Activated naive CD8-positive, alpha-beta T cell treated with anti-CD3 and anti-CD28 coated beads, Interleukin-2, amount 10 ng/mL, durations not matched to agents 7 days and 5 days (primary cell): ENCODE data around the gene TMEM95. TPM values are rescaled to one million over a fixed set of nuclear protein-coding genes. Genes with fewer than 3 reads are reported as not detected.
A peak's percentile ranks its signal among the peaks of the same experiment; 100 is the strongest.

Experiments used
- ATAC-seq: fragments of 150-1000 bp; cut with Tn5 transposase; one replicate; pipeline ENCODE4 v1.10.0; 2021; ENCODE audit warnings: low read depth, moderate library complexity
- POLR2A ChIA-PET: fragments of 350-600 bp; sonication (Branson Sonifier 250); formaldehyde crosslinking; loops from one replicate; lab custom pipeline; 2021; ENCODE audit warnings: antibody characterized with exemption; lab: Charles Lee
- DNase-seq: peaks from one replicate; pipeline ENCODE4 v3.0.0; 2021
- H3K27ac Mint-ChIP-seq: one replicate; pipeline ENCODE4 v1.8.0; 2022; ENCODE audit warnings: mild to moderate bottlenecking, mixed read lengths
- H3K27me3 Mint-ChIP-seq: one replicate; pipeline ENCODE4 v1.8.0; 2022; ENCODE audit warnings: mild to moderate bottlenecking, moderate library complexity, mixed read lengths
- H3K36me3 Mint-ChIP-seq: one replicate; pipeline ENCODE4 v1.8.0; 2021; ENCODE audit warnings: mild to moderate bottlenecking, mixed read lengths
- H3K4me1 Mint-ChIP-seq: one replicate; pipeline ENCODE4 v1.8.0; 2021; ENCODE audit warnings: mixed read lengths
- H3K4me3 Mint-ChIP-seq: one replicate; pipeline ENCODE4 v1.8.0; 2022; ENCODE audit warnings: mild to moderate bottlenecking, moderate library complexity, mixed read lengths
- H3K9me3 Mint-ChIP-seq: one replicate; pipeline ENCODE4 v1.8.0; 2021; ENCODE audit warnings: mixed read lengths
- total RNA-seq, 2 experiments: library from RNA; stranded (reverse); gene quantifications; one replicate each; pipeline ENCODE4 v1.2.3, GENCODE V29; 2021

The TMEM95 gene
- total RNA-seq, 2 experiments from 2014 or later, result not detected

DNA sequence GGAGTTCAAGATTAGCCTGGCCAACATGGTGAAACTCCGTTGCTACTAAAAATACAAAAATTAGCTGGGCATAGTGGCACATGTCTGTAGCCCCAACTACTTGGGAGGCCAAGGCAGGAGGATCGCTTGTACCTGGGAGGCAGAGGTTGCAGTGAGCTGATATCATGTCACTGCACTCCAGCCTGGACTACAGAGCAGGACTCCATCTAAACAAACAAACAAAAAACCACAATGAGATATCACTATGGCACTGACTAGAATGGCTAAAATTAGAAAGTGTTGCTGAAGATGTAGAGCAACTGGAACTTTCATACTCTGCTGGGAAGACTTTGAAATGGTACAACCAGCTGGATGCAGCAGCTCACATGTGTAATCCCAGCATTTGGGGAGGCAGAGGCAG, 19.4 kb downstream of the TMEM95 start:
- DNase-seq, result no peak
- POLR2A ChIA-PET, result interaction anchor here (2.2 kb wide), 1 partner anchor 10 kb away, joined by 7 read pairs; no protein-coding TSS in a partner anchor
- peaks cover 15% of the 10 kb centered on the region for H3K27me3 Mint-ChIP-seq
- ATAC-seq, result no peak
- H3K4me3 Mint-ChIP-seq, result no peak overlapping the region
- H3K27ac Mint-ChIP-seq, result no peak overlapping the region
- H3K36me3 Mint-ChIP-seq, result peaks cover 4% of the 10 kb centered on the region
- peaks cover 4% of the 10 kb centered on the region for H3K9me3 Mint-ChIP-seq
- no peaks in the 10 kb centered on the region for H3K4me1 Mint-ChIP-seq

DNA sequence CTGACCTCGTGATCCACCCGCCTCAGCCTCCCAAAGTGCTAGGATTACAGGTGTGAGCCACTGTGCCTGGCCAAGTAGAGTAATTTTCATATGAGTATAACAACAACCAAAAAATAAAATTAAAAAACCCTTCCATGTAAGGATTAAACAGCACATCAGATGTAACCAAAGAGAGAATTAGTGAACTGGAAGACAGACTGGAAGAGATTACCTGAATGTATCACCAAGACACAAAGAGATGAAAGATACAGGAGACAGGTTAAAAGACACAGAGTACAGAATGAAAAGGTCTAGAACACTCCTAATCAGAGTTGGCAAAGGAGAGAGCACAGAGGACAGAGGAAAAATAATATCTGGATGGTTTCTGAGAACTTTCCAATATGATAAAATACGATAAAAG, 24.2 kb downstream of the TMEM95 start:
- ATAC-seq (no peak), DNase-seq (no peak)
- H3K36me3 Mint-ChIP-seq, result peaks cover 5% of the 10 kb centered on the region
- H3K4me3 Mint-ChIP-seq, result no peak overlapping the region
- H3K27ac Mint-ChIP-seq, result no peak overlapping the region
- peaks cover 38% of the 10 kb centered on the region for H3K27me3 Mint-ChIP-seq
- peaks cover 5% of the 10 kb centered on the region for H3K9me3 Mint-ChIP-seq
- POLR2A ChIA-PET, result no interaction called here
- H3K4me1 Mint-ChIP-seq, result peaks cover 5% of the 10 kb centered on the region

GRCh38 chr17:7380321-7380720, 25.4 kb downstream of the TMEM95 start:
- ATAC-seq (no peak), DNase-seq (no peak)
- H3K9me3 Mint-ChIP-seq, result peaks cover 5% of the 10 kb centered on the region
- no peak overlapping the region for H3K4me3 Mint-ChIP-seq
- H3K4me1 Mint-ChIP-seq, result peaks cover 11% of the 10 kb centered on the region
- POLR2A ChIA-PET, result interaction anchor here (1.0 kb wide), 1 partner anchor 57 kb away, joined by 4 read pairs; no protein-coding TSS in a partner anchor
- peaks cover 37% of the 10 kb centered on the region for H3K27me3 Mint-ChIP-seq
- H3K36me3 Mint-ChIP-seq, result peaks cover 5% of the 10 kb centered on the region
- H3K27ac Mint-ChIP-seq, result no peak overlapping the region

GRCh38 chr17:7380855-7381683, 26.1 kb downstream of the TMEM95 start, which contains the start of gene TNK1:
Gene TNK1 (plus strand): TSS chr17:7381089. CDS start chr17:7382927, 1,838 bp downstream.
- no peak for DNase-seq
- Mint-ChIP-seq H3K9me3 (peaks cover 5% of the 10 kb centered on the region), H3K36me3 (peaks cover 5% of the 10 kb centered on the region), H3K27me3 (peaks cover 37% of the 10 kb centered on the region), H3K4me1 (peaks cover 11% of the 10 kb centered on the region), H3K4me3 (no peak within 1 kb of the TSS), H3K27ac (no peak within 1 kb of the TSS)
- no peak for ATAC-seq
- POLR2A ChIA-PET, result interaction anchor here (1.0 kb wide), 1 partner anchor 56 kb away, joined by 4 read pairs; no protein-coding TSS in a partner anchor

DNA sequence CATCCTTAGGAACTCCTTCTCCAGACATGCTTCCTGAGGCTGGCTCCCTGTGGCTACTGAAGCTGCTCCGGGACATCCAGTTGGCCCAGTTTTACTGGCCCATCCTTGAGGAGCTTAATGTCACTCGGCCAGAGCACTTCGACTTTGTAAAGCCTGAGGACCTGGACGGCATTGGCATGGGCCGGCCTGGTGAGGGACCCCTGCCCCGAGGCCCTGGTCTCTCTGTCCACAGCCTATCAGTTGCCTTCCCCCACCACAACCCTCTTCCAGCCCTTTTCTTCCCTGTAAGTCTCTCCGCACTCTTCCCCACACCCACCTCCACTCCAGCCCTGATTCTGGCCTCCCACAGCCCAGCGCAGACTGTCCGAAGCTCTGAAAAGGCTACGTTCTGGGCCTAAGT, 27.9 kb downstream of the TMEM95 start:
- POLR2A ChIA-PET, result no interaction called here
- H3K27ac Mint-ChIP-seq, result no peak overlapping the region
- H3K4me3 Mint-ChIP-seq, result no peak overlapping the region

DNA sequence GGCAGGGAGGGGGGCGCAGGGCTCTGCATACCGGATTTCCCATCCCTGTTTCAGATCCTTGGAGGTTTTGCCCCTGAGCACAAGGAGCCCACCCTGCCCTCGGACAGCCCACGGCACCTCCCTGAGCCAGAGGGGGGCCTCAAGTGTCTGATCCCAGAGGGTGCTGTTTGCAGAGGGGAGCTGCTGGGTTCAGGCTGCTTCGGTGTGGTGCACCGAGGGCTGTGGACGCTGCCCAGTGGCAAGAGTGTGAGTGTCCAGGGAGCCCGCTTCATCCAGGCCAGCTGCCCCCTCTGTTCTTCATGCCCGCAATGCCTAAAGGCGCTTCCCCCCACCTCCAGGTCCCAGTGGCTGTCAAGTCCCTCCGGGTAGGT, 28.4 kb downstream of the TMEM95 start:
- POLR2A ChIA-PET, result interaction anchor here (1.4 to 1.9 kb wide), 3 partner anchors 10 to 54 kb away, joined by 3 to 19 read pairs (median 4); partner anchors contain the start of gene PLSCR3
- Mint-ChIP-seq H3K9me3 (peaks cover 5% of the 10 kb centered on the region), H3K27me3 (peaks cover 32% of the 10 kb centered on the region), H3K27ac (no peak overlapping the region), H3K4me1 (peaks cover 11% of the 10 kb centered on the region), H3K36me3 (peaks cover 5% of the 10 kb centered on the region), H3K4me3 (peak overlapping the region; percentile 41)
- no peak for DNase-seq
- ATAC-seq, result no peak

More for the DNA sequence above, 27.9 kb downstream of the TMEM95 start:
- ATAC-seq (no peak), DNase-seq (no peak)
- peaks cover 11% of the 10 kb centered on the region for H3K4me1 Mint-ChIP-seq
- H3K36me3 Mint-ChIP-seq, result peaks cover 5% of the 10 kb centered on the region
- peaks cover 32% of the 10 kb centered on the region for H3K27me3 Mint-ChIP-seq
- H3K9me3 Mint-ChIP-seq, result peaks cover 5% of the 10 kb centered on the region

DNA sequence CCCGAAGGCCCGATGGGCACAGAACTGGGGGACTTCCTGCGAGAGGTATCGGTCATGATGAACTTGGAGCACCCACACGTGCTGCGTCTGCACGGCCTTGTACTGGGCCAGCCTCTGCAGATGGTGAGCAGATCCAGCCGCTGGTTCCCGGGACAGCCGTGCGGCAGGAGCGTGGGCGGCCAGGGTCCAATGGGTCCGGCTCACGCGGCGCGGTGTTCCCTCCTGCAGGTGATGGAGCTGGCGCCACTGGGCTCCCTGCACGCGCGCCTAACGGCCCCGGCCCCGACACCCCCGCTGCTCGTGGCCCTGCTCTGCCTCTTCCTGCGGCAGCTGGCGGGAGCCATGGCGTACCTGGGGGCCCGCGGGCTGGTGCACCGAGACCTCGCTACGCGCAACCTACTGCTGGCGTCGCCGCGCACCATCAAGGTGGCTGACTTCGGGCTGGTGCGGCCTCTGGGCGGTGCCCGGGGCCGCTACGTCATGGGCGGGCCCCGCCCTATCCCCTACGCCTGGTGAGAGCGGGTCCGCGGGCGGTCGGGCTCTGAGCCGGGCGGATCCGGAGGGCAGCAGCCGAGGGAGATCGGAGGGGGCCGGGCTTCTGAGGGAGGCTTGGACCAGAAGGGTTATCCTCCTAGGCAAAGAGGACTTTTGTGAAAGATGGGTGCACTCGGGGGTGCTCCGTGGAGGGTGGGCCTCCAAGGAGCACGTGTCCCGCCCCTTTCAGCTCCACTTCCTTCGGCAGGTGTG, 29.0 kb downstream of the TMEM95 start:
- POLR2A ChIA-PET, result interaction anchor here (0.5 to 2.2 kb wide), 15 partner anchors 9 to 304 kb away, joined by 3 to 19 read pairs (median 3); partner anchors contain the start of genes GPS2, PLSCR3, TMEM102 and TMEM256
- ATAC-seq (peak; percentile 97), DNase-seq (peak; percentile 86)
- Mint-ChIP-seq H3K9me3 (peaks cover 5% of the 10 kb centered on the region), H3K4me3 (peak overlapping the region; percentile 76), H3K27ac (peak overlapping the region; percentile 63), H3K36me3 (peaks cover 5% of the 10 kb centered on the region), H3K4me1 (peaks cover 11% of the 10 kb centered on the region), H3K27me3 (peaks cover 31% of the 10 kb centered on the region)

DNA sequence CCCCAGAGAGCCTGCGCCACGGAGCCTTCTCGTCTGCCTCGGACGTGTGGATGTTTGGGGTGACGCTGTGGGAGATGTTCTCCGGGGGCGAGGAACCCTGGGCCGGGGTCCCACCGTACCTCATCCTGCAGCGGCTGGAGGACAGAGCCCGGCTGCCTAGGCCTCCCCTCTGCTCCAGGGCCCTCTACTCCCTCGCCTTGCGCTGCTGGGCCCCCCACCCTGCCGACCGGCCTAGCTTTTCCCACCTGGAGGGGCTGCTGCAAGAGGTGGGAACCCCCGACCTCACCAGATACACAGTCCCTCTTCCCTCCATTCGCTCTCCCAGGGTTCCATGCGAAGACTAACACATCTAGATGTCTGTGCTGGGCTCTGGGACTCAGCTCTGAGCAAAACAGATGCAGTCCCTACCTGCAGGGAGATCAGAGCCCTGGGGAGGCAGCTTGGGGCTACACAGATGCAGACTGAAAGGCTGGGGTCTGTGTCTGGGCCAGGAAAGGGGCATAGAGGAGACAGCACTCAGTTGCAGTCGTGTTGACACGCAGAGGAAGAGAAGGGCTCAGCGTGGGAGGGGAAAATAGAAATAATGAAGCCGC, 29.6 kb downstream of the TMEM95 start:
- ATAC-seq (no peak), DNase-seq (no peak)
- POLR2A ChIA-PET, result interaction anchor here (0.5 to 2.2 kb wide), 15 partner anchors 9 to 303 kb away, joined by 3 to 19 read pairs (median 3); partner anchors contain the start of genes GPS2, PLSCR3, TMEM102 and TMEM256
- no peaks in the 10 kb centered on the region for H3K9me3 Mint-ChIP-seq
- H3K4me1 Mint-ChIP-seq, result peaks cover 11% of the 10 kb centered on the region
- H3K36me3 Mint-ChIP-seq, result no peaks in the 10 kb centered on the region
- H3K27ac Mint-ChIP-seq, result peak overlapping the region; percentile 63
- H3K27me3 Mint-ChIP-seq, result peaks cover 26% of the 10 kb centered on the region
- H3K4me3 Mint-ChIP-seq, result peak overlapping the region; percentile 76

DNA sequence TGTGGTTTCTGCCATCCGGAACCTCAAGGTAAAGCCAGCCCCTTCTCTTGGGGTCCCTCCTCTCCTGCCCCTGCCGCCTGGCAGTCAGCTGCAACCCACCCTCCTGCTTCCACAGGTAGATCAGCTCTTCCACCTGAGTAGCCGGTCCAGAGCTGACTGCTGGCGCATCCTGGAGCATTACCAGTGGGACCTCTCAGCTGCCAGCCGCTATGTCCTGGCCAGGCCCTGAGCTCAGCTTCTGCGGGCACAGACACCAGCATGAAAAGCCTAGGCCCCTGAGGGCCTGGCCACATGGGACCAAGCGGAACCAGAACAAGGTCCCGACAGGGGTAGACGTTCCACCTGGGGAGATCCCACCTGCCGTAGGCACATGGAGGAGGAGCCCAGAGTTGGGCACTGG, 33.9 kb downstream of the TMEM95 start:
- ATAC-seq (no peak), DNase-seq (no peak)
- Mint-ChIP-seq H3K27me3 (no peaks in the 10 kb centered on the region), H3K27ac (no peak overlapping the region), H3K4me3 (no peak overlapping the region), H3K4me1 (peaks cover 19% of the 10 kb centered on the region), H3K9me3 (no peaks in the 10 kb centered on the region), H3K36me3 (peaks cover 6% of the 10 kb centered on the region)
- POLR2A ChIA-PET, result interaction anchor here (0.8 kb wide), 2 partner anchors 15 to 37 kb away, joined by 3 read pairs; partner anchors contain the start of gene TMEM256

DNA sequence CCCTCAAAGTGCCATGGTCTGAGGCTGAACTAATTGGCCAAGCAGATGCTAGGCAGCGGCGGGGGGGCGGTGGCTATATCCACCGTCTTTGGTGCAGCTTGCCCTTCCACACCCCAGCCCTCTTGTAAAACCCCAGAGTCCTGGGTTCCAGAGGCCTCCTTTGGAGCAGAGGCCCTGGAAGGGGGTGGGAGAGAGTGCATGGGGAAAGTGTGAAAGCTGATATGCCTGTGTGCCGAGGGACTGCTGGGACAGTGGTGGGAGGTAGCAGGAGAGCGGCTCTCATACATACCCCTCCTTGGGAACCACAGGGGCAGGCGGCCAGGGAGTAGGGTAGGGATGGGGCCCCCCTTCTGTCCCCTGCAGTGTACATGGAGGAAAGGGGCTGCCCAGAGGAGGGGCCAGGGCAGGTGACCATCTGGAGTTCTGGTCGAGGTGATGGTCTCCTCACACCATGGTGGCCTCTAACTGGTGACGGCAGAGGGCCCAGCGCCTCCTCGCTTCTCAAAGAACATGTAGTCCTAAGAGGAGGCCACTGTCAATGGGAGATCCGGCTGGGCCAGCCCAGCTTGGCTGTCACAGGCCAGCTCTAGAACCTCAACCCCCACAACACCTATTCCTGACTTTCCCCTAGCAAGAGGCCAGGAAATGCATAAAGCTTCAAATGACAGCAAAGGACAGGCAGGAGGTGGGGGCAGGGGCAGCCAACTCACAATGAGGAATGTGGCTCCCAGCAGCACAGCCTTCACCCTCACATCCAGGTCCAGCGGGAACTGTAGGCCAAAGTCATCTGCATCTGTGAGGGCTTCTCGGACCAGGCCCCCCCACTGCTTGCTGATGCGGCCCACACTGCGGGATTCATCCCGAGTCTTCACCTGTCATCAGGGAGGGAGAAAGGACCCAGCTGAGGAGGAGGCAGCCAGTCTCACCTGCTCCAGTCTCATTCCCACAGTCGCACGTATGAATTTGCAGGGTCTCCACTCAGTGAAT, 35.3 kb downstream of the TMEM95 start:
- Mint-ChIP-seq H3K27ac (no peak overlapping the region), H3K36me3 (peaks cover 6% of the 10 kb centered on the region), H3K4me1 (peaks cover 19% of the 10 kb centered on the region), H3K4me3 (no peak overlapping the region), H3K27me3 (no peaks in the 10 kb centered on the region), H3K9me3 (no peaks in the 10 kb centered on the region)
- ATAC-seq (no peak), DNase-seq (no peak)
- POLR2A ChIA-PET, result interaction anchor here (1.2 kb wide), 1 partner anchor 14 kb away, joined by 4 read pairs; the partner anchor contains the start of gene TMEM256

GRCh38 chr17:7391307-7391706, 36.4 kb downstream of the TMEM95 start:
- Mint-ChIP-seq H3K36me3 (peaks cover 6% of the 10 kb centered on the region), H3K27me3 (no peaks in the 10 kb centered on the region), H3K27ac (no peak overlapping the region), H3K9me3 (no peaks in the 10 kb centered on the region), H3K4me1 (peaks cover 19% of the 10 kb centered on the region), H3K4me3 (no peak overlapping the region)
- ATAC-seq, result no peak
- no peak for DNase-seq
- POLR2A ChIA-PET, result interaction anchor here (0.5 to 1.2 kb wide), 2 partner anchors 9 to 13 kb away, joined by 4 read pairs; partner anchors contain the start of gene TMEM256
